ENCODE measurements around the gene IL34. TPM values are rescaled to one million over a fixed set of nuclear protein-coding genes. Genes with fewer than 3 reads are reported as not detected.

The IL34 gene
- total RNA-seq, 1 experiment from 2014 or later: 0.34 TPM

DNA sequence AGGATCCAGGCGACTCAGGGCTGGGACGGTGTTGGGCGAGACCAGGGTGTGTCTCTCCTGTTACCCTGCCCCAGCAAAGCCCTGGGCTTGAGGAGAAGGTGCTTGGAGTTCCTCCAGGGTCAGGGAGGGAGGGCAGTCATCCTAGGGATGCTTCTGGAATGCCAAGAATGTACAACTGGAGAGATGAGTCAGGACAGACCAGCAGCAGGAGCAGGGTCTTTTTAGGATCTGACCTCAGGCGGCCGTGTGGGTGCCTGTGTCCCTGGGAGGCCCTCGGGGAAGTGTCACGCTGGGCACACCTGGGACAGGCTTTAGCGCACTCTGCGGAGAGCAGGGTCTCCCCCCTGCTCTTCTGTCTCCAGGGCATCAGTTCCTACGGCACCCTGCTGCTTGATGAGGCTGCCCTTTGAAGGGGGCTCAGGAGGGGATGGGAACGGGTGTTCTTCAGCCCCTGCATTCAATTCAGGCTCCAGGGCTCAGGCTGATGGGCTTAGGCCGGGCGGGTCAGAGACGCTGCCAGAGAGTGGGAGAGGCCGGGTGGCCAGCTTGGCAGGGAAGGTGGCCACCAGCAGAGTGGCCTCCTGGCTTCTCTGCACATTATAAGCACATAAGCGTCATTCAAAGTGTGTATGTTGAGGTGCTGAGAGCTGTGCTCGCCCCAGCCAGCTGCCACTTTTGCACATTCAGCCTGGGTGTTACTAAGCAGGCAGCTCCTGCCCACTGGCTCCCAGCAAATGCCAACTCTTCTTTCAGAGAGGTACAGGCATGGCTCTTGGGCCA lies 47.9 kb downstream of the IL34 start:
- in situ Hi-C loops (cut with HindIII; ENCODE audit: low pct_unique_long_range_greater_than_20kb, low sequenced_read_pairs): no loop called here
- DNase-seq (ENCODE audit: low read depth): peak; percentile 62

DNA sequence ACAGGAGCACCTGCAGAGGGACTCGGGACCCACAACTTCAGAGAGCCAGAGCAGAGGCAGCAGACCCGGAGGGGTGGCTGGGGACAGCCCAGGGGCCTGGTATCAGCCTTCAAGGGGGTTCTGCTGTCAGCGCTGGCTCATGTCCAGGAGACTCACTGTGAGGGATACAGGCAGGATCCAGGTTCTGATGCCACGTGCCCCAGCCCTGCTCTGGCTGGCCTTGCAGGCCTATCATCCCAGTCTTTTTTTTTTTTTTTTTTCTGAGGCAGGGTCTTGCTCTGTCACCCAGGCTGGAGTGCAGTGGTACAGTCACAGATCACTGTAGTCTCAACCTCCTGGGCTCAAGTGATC lies 48.5 kb downstream of the IL34 start:
- in situ Hi-C loops (cut with HindIII; ENCODE audit: low pct_unique_long_range_greater_than_20kb, low sequenced_read_pairs): no loop called here
- DNase-seq (ENCODE audit: low read depth): no peak

DNA sequence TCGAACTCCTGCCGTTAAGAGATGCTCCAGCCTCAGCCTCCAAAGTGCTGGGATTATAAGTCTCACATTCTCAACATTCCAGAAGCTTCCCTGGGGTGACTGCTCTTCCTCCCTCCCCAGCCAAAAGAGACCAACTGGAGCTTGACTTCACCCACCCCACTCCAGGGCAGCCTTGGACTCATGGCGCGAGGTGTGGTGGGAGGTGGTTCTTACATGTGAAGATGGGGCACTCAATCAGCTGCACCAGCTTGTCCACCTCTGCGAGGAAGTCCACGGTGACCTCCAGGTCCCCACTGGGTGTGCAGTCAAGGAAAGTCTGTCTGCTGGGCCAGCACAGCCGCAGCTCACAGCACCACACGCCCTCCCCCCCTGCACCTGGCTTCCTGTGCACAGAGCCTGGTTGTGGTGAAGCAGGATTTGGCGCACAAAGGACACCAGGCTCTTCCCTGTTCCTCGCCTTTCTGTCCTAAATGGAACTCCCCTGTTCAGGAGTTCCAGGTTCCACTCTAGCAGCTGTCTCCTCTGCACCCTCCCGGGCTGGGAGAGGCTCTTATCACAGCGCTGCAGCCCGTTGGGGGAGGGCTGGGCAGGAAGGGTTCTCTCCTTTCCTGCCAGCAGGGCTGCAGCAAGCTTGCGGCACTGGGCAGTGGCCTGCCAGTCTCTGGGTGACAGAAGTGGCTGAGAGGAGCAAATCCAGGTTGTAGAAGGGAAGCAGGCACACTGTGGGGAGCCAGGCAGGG lies 49.1 kb downstream of the IL34 start:
- no peak for DNase-seq (ENCODE audit: low read depth)
- in situ Hi-C loops (cut with HindIII; ENCODE audit: low pct_unique_long_range_greater_than_20kb, low sequenced_read_pairs): no loop called here

DNA sequence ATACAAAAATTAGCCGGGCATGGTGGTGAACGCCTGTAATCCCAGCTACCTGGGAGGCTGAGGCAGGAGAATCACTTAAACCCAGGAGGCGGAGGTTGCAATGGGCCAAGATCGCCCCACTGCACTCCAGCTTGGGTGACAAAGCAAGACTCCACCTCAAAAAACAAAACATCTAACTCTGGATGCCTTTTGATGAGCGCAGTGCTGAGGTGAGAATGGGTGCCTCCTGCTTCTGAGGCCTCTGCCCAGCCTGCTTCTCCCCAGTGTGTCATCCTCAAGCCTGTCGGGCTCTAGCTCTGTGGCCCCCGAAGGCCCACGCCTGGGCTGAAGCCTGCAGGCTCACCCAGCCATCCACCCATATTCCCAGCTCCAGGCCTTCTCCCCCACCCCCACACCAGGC lies 50.0 kb downstream of the IL34 start:
- in situ Hi-C loops (cut with HindIII; ENCODE audit: low pct_unique_long_range_greater_than_20kb, low sequenced_read_pairs): no loop called here
- no peak for DNase-seq (ENCODE audit: low read depth)

DNA sequence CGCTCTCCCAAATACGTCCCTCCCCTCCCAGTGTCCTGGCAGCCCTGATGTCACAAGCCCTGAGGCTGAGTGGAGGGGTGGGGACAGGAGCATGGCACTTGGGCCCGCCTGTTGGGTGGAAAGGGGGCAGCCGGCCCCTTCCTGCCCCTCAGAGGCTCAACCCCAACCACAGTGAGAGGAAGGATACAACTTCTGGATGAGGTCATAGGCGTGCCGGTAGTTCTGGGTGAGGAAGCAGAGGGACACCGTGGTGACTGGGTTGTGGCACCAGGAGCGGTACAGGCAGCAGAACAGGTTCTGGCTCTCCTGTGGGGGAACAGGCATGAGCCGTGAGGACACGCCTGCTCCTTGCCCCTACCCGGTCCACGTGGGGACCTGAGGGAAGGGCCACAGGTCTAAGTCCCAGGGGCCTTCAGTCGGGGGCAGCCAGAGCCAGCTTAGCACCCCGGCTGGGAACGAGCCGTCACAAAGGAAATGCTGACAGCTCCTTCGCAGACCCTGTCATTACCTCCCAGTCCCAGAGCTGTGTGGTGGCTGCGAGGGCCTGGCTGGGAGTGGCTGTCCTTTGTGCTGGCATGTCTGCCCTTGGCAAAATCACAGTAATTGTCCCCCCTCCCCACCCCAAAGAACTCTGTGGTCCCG lies 50.7 kb downstream of the IL34 start:
- in situ Hi-C loops (cut with HindIII; ENCODE audit: low pct_unique_long_range_greater_than_20kb, low sequenced_read_pairs): no loop called here
- DNase-seq (ENCODE audit: low read depth): no peak

DNA sequence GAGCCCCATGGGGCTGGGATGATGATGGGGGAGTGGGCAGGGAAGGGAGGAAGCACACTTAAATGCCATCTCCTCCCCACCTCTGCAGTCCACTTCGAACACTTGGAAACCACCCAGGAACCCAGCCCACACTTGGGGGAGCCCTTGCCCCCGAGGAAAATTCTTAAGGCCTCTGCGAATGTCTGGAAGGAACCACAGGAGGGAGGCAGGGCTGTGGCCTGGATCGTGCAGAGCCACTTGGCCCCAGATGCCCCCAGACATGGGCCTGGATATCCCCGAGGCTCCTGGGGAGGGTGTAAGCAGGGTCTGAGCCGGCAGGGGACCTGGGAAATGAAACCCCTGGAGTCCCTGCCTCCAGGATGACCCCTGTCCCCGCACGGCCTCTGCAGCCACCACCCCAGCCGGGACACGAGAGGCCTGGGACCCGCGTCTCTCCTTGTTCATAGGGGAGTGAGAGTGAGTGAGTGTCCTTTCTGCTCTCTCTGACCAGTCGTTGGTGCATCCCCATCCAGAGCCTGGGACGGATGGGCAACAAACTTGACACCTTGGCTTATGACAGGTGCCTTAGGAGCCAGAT lies 51.3 kb downstream of the IL34 start:
- in situ Hi-C loops (cut with HindIII; ENCODE audit: low pct_unique_long_range_greater_than_20kb, low sequenced_read_pairs): no loop called here
- no peak for DNase-seq (ENCODE audit: low read depth)

DNA sequence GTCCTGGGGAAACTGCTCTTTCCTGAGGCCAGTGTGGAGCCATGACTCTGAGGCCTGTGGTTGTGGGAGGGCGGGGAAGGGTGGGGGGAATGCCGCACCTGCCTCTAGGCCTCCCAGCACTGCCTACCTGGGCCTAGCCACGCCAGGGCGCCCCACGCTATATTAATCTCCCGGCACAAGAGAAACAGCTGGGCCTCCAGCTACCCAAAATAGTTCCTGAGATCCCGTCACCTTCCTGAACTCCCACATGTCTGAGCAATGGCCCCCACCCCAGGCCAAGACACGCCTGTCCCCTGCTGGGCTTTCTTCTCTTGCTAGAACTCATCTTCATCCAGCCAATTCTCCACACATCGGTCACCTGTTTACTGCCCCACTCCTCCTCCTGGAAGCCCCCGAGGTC lies 52.5 kb downstream of the IL34 start:
- no peak for DNase-seq (ENCODE audit: low read depth)
- in situ Hi-C loops (cut with HindIII; ENCODE audit: low pct_unique_long_range_greater_than_20kb, low sequenced_read_pairs): no loop called here

DNA sequence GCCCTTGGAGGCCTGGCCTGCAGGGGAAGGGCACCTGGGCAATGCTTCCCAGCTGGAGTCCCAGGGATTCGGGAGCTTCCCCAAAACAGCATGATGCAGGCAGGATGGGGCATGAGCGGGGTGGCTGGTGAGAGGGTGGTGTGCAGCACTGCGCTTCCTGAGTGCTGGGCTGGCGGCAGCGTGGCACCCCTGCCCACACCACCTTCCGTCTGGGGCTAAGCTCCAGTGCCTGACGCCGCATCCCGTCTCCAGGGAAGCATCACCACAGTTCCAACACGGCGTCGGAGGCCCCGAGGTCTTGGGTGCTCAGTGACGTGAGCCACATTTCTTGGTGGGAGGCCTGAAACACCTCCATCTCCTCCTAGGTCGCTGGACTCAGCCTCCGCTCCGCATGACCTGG lies 53.3 kb downstream of the IL34 start:
- no peak for DNase-seq (ENCODE audit: low read depth)
- in situ Hi-C loops (cut with HindIII; ENCODE audit: low pct_unique_long_range_greater_than_20kb, low sequenced_read_pairs): no loop called here

DNA sequence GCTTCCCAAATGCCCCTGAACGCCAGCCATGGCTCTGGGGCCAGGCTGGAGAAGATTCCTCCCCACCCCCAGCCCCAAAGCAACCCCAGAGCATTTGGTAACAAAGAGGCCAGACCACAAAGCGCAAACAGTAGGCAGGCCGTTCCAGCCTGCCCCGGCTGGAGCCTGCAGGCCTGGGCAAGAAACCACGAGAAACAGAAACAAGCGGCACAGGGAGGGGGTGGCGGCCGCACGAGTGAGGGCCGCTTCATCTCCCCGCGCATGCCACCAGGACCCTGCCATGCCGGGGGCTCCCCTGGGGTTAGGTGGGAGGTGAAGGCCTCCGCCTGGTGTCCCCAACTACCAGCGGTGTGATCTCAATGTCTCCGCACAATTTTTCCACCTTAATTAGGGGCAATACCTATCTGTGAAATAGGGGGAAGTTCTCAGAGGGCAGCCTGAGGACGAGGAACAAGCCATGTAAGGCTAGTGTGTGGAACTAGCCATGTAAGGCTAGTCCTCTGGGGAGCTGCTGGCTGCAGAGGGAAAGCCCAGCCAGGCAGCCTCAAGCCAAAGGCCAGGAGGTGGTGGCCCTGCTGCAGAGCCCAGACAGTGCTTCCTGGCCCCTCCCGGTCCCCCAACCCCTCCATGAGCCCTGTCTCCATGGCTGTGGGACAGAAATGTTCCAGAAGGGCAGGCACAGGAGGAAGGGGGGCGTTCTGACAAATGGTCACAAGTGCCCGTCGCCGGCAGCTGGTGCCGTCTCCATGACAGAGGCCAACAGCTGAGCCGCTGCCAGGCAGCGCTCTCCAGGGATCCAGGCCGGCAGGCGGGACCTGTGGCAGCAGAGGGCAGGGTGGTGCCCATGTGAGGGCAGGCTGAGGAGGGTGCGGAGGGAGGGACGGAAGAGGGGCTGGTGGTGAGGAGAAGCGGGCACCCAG lies 54.0 kb downstream of the IL34 start:
- in situ Hi-C loops (cut with HindIII; ENCODE audit: low pct_unique_long_range_greater_than_20kb, low sequenced_read_pairs): no loop called here
- no peak for DNase-seq (ENCODE audit: low read depth)

DNA sequence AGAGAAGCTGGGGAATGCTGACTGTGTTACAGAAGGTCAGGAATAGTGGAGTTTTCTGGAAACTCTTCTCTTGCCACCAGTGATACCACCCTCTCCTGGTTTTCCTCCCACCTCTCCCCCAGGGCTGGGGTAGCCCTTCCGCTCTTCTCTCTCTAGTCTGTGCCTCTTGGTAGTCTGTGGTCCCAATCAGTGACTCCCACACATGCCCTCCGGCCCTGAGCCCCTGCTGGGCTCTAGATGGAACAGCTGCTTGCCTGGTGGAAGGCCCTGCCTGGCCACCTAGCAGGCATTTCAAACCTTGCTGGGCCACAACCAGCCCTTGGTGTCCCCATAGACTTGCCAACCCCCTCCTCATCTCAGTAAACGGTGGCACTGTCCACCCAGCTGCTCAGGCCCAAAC lies 54.7 kb downstream of the IL34 start:
- DNase-seq (ENCODE audit: low read depth): no peak
- in situ Hi-C loops (cut with HindIII; ENCODE audit: low pct_unique_long_range_greater_than_20kb, low sequenced_read_pairs): no loop called here

DNA sequence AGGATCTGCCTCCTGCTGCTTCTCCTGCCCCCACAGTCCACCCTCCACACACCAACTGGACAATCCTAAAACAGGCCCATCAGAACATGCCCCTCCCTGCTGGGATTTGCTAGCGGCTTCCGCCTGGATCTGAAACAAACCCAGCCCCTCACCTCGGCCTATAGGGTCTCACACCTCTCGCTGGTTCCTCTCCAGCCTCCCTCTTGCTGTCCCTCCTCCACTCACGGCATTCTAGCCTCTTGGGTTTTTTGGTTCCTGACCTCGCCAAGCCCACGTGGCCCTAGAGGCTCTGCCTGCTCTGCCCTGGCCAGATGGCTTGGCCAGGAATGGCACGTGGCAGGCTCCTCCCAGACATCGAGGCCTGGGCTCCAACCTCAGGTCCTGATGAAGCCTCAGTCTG lies 55.2 kb downstream of the IL34 start:
- DNase-seq (ENCODE audit: low read depth): no peak
- in situ Hi-C loops (cut with HindIII; ENCODE audit: low pct_unique_long_range_greater_than_20kb, low sequenced_read_pairs): no loop called here

DNA sequence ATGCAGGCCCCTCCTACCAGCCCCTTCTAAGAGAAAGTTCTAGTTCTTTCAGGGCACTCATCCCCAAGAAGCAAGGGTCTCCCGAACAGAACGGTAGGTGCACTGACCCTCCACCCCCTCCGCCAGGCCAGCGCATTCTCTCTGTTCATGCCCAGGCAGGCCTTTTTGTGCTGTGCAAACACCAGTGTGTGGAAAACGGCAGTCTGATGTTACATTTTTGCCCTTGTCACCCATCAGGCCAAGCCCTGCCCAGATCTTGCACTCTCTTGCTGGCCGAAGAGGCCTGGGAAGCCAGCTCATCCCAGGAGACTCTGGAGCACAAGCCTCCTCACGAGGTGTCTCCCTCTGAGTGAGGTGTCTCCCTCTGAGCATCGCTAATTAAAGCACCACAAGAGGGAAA lies 55.6 kb downstream of the IL34 start:
- DNase-seq (ENCODE audit: low read depth): no peak
- in situ Hi-C loops (cut with HindIII; ENCODE audit: low pct_unique_long_range_greater_than_20kb, low sequenced_read_pairs): no loop called here

DNA sequence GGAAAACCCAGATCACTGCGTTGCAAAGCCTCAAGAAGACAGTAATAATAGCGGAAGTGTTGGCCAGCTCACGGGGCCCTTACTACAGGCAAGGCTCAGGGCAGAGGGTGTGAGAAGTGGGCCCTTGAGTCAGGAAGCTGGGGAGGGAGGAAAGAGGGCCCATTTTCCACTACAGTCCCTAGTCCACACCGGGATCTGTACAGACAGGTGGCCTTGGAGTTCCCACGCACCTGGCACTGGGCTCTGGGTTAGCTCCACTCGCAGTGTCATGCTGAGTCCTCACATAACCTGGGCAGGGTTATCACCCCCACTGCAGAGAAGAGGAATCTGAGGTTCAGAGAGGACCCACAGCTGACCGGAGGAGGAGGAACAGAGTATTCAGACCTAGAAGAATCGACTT lies 56.3 kb downstream of the IL34 start:
- in situ Hi-C loops (cut with HindIII; ENCODE audit: low pct_unique_long_range_greater_than_20kb, low sequenced_read_pairs): no loop called here
- no peak for DNase-seq (ENCODE audit: low read depth)

DNA sequence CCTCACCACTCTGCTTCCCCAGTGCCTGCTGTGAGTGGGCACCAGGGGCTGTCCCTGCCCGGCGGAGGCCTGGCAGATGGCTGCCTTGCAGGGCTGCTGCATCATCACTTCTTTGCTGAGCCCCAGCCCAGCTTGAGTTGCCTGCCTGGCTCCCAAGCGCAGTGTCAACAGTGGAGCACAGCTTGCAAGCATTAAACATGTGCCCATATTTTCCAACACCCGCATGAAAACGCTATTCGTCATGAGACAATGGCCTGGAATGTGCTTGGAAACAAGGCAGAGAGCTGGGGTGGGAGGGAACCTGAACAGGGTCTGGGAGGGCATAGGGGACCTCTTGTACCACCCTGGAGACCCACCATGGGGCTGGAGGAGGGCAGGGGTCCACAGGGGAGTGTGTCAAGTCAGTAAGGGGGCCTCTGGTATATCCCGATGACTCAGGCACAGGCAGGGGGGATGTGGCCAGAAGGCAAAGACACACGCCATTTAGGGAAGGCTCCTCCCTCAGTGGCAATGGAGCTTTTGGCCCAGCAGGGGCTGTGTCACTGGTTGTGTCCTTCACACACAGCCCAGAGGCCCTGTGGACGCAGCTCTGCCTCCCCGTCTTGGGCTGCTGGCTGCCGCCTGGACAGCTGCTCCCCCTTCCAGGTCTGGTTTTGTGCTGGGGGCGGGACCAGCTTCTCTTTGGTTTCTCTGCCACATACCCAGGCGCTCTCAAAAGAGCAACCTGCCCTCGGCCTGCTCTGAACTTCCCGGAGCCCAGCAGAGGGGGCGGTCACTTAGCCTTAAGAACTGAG lies 56.9 kb downstream of the IL34 start:
- DNase-seq (ENCODE audit: low read depth): no peak
- in situ Hi-C loops (cut with HindIII; ENCODE audit: low pct_unique_long_range_greater_than_20kb, low sequenced_read_pairs): no loop called here

DNA sequence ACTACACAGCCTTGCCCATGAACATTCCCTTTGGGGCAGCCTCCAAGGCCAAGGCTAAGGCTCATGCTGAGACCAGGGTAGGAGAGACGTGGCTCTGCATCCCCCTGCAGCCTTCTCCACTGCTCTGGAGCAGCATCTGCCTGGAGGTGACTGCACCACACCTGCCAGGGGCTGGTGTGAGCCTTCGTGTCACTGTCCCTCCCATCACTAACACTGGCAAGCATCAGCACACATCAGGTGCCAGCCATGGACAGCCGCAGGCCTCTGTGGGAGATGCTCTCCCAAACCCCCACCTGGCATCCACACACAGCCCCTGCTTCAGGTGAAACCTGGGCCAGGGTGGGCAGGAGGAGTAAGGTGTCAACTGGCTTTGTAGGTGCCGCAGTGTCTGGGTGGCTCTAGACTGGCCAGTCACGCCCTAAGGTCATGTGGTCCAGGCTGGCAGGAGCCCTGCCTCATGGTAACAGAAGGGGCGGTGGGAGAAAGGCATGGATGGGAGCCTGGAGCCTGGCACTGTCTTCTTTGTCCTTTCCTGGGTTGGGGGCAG lies 57.5 kb downstream of the IL34 start:
- in situ Hi-C loops (cut with HindIII; ENCODE audit: low pct_unique_long_range_greater_than_20kb, low sequenced_read_pairs): no loop called here
- no peak for DNase-seq (ENCODE audit: low read depth)

DNA sequence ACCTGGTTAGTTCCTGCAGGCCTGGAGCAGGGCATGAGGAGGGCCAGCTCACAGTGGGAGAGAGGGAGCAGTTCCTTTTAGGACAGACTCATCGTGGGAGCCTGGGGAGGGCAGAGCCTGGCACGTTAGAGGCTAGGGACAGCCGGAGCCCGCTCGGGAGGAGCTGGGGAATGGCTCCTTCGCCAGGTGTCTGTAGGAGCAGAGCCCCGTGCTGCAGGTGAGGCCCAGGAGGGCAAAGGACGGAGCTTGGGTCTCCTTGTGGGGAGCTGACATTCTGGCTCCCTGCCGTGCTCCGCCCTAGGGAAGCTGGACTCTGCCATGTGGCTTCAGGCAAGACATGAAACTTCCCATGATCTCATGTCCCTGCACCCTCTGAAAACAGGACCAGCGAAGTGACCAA lies 58.2 kb downstream of the IL34 start:
- in situ Hi-C loops (cut with HindIII; ENCODE audit: low pct_unique_long_range_greater_than_20kb, low sequenced_read_pairs): no loop called here
- DNase-seq (ENCODE audit: low read depth): no peak

DNA sequence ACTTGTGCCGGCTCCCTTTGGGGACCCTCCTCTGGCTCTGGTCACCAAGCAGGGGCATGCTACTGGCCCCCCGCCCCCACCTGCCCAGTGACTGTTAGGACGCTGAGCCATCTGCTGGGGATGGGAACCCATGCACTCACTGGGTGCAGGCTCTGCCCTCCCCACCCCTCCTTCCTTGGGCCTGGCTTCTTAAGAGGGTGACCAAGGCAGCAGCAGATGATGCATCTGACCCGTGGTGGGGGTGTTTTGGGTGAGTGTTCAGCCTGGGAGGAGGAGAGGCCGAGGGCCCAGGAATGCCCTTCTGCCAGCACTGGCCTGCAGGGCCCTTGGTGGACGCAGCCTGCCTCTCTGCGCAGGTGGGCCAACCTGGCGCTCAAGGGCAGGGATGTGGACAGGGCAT lies 58.7 kb downstream of the IL34 start:
- no peak for DNase-seq (ENCODE audit: low read depth)
- in situ Hi-C loops (cut with HindIII; ENCODE audit: low pct_unique_long_range_greater_than_20kb, low sequenced_read_pairs): no loop called here
